H1 (cell line): ENCODE results near the gene DGKH. TPM values are rescaled to one million over a fixed set of nuclear protein-coding genes. Genes with fewer than 3 reads are reported as not detected.

ENCODE experiments used
- CTCF ChIA-PET: fragments of 300-600 bp; sonication (Branson Sonifier 250); formaldehyde crosslinking; loops from one replicate; lab custom pipeline; 2021; ENCODE audit not compliant: partially characterized antibody; lab: Charles Lee
- POLR2A ChIA-PET: fragments of 300-600 bp; sonication (Branson Sonifier 250); formaldehyde crosslinking; loops from one replicate; lab custom pipeline; 2021; ENCODE audit warnings: inconsistent platforms; ENCODE audit not compliant: partially characterized antibody; lab: Charles Lee
- DNase-seq, 2 experiments: peaks; one replicate each; pipeline versions ENCODE4 v3.0.0 to v3.0.0-alpha.2; 2010 to 2022; ENCODE audit warnings: low spot score in 2 of 2, low read depth in 1 of 2, mixed read lengths in 1 of 2
- FAIRE-seq: peaks from 2 replicates; lab custom pipeline; 2011; peaks lifted over from hg19 to GRCh38; lab: Jason Lieb, UNC
- H2AFZ ChIP-seq: 2 replicates; pipeline ENCODE4 v1.8.1; 2012; ENCODE audit warnings: low read length, inconsistent platforms
- H2AK5ac ChIP-seq: 2 replicates; pipeline ENCODE4 v1.6.1; 2013; ENCODE audit warnings: low read depth, low read length
- H2BK120ac ChIP-seq: replicated peaks from 2 replicates; pipeline ENCODE3; 2013; ENCODE audit warnings: low read depth, low read length, inconsistent platforms
- H2BK12ac ChIP-seq: 2 replicates; pipeline ENCODE4 v1.6.1; 2013; ENCODE audit warnings: low read depth, low read length
- H2BK15ac ChIP-seq: 2 replicates; pipeline ENCODE4 v1.6.1; 2013; ENCODE audit warnings: low read length
- H2BK20ac ChIP-seq: 2 replicates; pipeline ENCODE4 v1.6.1; 2013; ENCODE audit warnings: low read length
- H2BK5ac ChIP-seq: 2 replicates; pipeline ENCODE4 v1.6.1; 2013; ENCODE audit warnings: low read depth, low read length
- H3K14ac ChIP-seq: 2 replicates; pipeline ENCODE4 v1.6.1; 2013; ENCODE audit warnings: inconsistent platforms; ENCODE audit not compliant: insufficient read length
- H3K18ac ChIP-seq: 2 replicates; pipeline ENCODE4 v1.6.1; 2013; ENCODE audit warnings: low read length; ENCODE audit errors: extremely low read depth
- H3K23ac ChIP-seq: 2 replicates; pipeline ENCODE4 v1.6.1; 2013; ENCODE audit warnings: inconsistent platforms; ENCODE audit not compliant: insufficient read length
- H3K23me2 ChIP-seq: 2 replicates; pipeline ENCODE4 v1.6.1; 2013; ENCODE audit warnings: low read depth, low read length
- H3K27ac ChIP-seq: 2 replicates; pipeline ENCODE4 v1.6.1; 2011; ENCODE audit warnings: low read depth, low read length, inconsistent platforms
- H3K27me3 ChIP-seq, 4 experiments: replicated peaks in 1 of 4; 1 replicate in 1 of 4; 2 replicates in 3 of 4; pipeline versions ENCODE4 v1.6.1 to v1.8.1; 2011 to 2013; ENCODE audit warnings: low read length in 3 of 4, mild to moderate bottlenecking in 3 of 4, inconsistent platforms in 2 of 4, mixed read lengths in 2 of 4, moderate library complexity in 1 of 4; ENCODE audit not compliant: control insufficient read depth in 3 of 4, insufficient read depth in 3 of 4; ENCODE audit errors: extremely low read depth in 1 of 4
- H3K36me3 ChIP-seq, 4 experiments: 2 replicates each; pipeline versions ENCODE4 v1.6.1 to v1.8.1; 2011 to 2013; ENCODE audit warnings: mild to moderate bottlenecking in 4 of 4, low read length in 3 of 4, moderate library complexity in 2 of 4, control low read depth in 1 of 4, inconsistent platforms in 1 of 4; ENCODE audit not compliant: insufficient read depth in 4 of 4, control insufficient read depth in 2 of 4
- H3K4ac ChIP-seq: replicated peaks from 2 replicates; pipeline ENCODE3; 2013; ENCODE audit warnings: low read length, low read depth, mixed read lengths, inconsistent platforms; ENCODE audit not compliant: insufficient read length
- H3K4me1 ChIP-seq, 4 experiments: replicated peaks in 1 of 4; 1 replicate in 1 of 4; 2 replicates in 3 of 4; pipeline versions ENCODE4 v1.6.1 to v1.8.1; 2011 to 2013; ENCODE audit warnings: low read length in 3 of 4, inconsistent platforms in 2 of 4, mixed read lengths in 1 of 4; ENCODE audit not compliant: insufficient read depth in 4 of 4, control insufficient read depth in 3 of 4
- H3K4me2 ChIP-seq, 2 experiments: 2 replicates each; pipeline versions ENCODE4 v1.6.1 to v1.8.1; 2011 to 2013; ENCODE audit warnings: low read depth in 2 of 2, low read length in 2 of 2, control low read depth in 1 of 2, inconsistent platforms in 1 of 2, mild to moderate bottlenecking in 1 of 2; ENCODE audit not compliant: insufficient read depth in 1 of 2
- H3K4me3 ChIP-seq, 4 experiments: fragments of 200-600, 300-600 bp in 1 of 4; sonication (generic), shearing (Covaris generic), sonication (Bioruptor Twin) in 1 of 4; 2 replicates each; pipeline versions ENCODE4 v1.5.1 to v1.8.1; 2011 to 2016; ENCODE audit warnings: low read length in 4 of 4, low read depth in 3 of 4, control low read depth in 2 of 4, inconsistent platforms in 2 of 4, mild to moderate bottlenecking in 2 of 4, mixed read lengths in 1 of 4, moderate library complexity in 1 of 4; ENCODE audit not compliant: insufficient read depth in 2 of 4; ENCODE audit errors: extremely low read depth in 1 of 4
- H3K56ac ChIP-seq: replicated peaks from 2 replicates; pipeline ENCODE3; 2013; ENCODE audit warnings: low read depth, mild to moderate bottlenecking, mixed read lengths, low read length, inconsistent platforms; ENCODE audit not compliant: insufficient read length
- H3K79me1 ChIP-seq: 2 replicates; pipeline ENCODE4 v1.6.1; 2013; ENCODE audit warnings: low read depth, low read length, control low read depth
- H3K79me2 ChIP-seq, 2 experiments: 2 replicates each; pipeline versions ENCODE4 v1.6.1 to v1.8.1; 2012 to 2013; ENCODE audit warnings: low read length in 2 of 2, mild to moderate bottlenecking in 2 of 2, inconsistent platforms in 1 of 2; ENCODE audit not compliant: insufficient read depth in 2 of 2, control insufficient read depth in 1 of 2
- H3K9ac ChIP-seq, 4 experiments: replicated peaks in 1 of 4; 1 replicate in 1 of 4; 2 replicates in 3 of 4; pipeline versions ENCODE4 v1.6.1 to v1.8.1; 2011 to 2013; ENCODE audit warnings: low read depth in 3 of 4, low read length in 3 of 4, control low read depth in 2 of 4, mild to moderate bottlenecking in 2 of 4, moderate library complexity in 2 of 4, inconsistent platforms in 1 of 4; ENCODE audit errors: extremely low read depth in 1 of 4
- H3K9me3 ChIP-seq, 2 experiments: 2 replicates each; pipeline versions ENCODE4 v1.6.1 to v1.8.1; 2012 to 2013; ENCODE audit warnings: mild to moderate bottlenecking in 2 of 2, moderate library complexity in 2 of 2, control low read depth in 1 of 2, inconsistent platforms in 1 of 2, low read depth in 1 of 2, low read length in 1 of 2, mixed read lengths in 1 of 2; ENCODE audit not compliant: insufficient read depth in 2 of 2
- H4K20me1 ChIP-seq, 2 experiments: replicated peaks in 1 of 2; 2 replicates each; pipeline versions ENCODE3 to v1.8.1; 2011 to 2013; ENCODE audit warnings: inconsistent platforms in 2 of 2, low read length in 2 of 2, mild to moderate bottlenecking in 1 of 2; ENCODE audit not compliant: insufficient read depth in 2 of 2, control insufficient read depth in 1 of 2
- H4K5ac ChIP-seq: 2 replicates; pipeline ENCODE4 v1.6.1; 2013; ENCODE audit warnings: low read length, low read depth, mixed read lengths, inconsistent platforms; ENCODE audit not compliant: insufficient read length
- H4K8ac ChIP-seq: 2 replicates; pipeline ENCODE4 v1.8.0; 2013; ENCODE audit warnings: mild to moderate bottlenecking, moderate library complexity, low read length, inconsistent platforms; ENCODE audit not compliant: insufficient read depth; ENCODE audit errors: extremely low read depth
- H4K91ac ChIP-seq: replicated peaks from 2 replicates; pipeline ENCODE3; 2013; ENCODE audit warnings: low read length, mixed read lengths, inconsistent platforms; ENCODE audit not compliant: insufficient read length
- CBX8 ChIP-seq: fragments of 300-800, 300-1000 bp; sonication (generic); IDR thresholded peaks from 2 replicates; pipeline ENCODE4 v1.7.1; 2016; ENCODE audit warnings: low read depth, low read length, borderline replicate concordance
- CEBPB ChIP-seq: IDR thresholded peaks from 2 replicates; pipeline ENCODE4 v1.6.1; 2012; ENCODE audit warnings: low read depth, low read length
- EP300 ChIP-seq, 2 experiments: IDR thresholded peaks; 1 replicate in 1 of 2; 2 replicates in 1 of 2; pipeline ENCODE4 v1.6.1; 2011 to 2012; ENCODE audit warnings: low read depth in 2 of 2, low read length in 2 of 2, mild to moderate bottlenecking in 2 of 2, borderline replicate concordance in 1 of 2, inconsistent platforms in 1 of 2, moderate library complexity in 1 of 2
- GABPA ChIP-seq: IDR thresholded peaks from 2 replicates; pipeline ENCODE4 v1.6.1; 2011; ENCODE audit warnings: mild to moderate bottlenecking, low read length, moderate library complexity, borderline replicate concordance; ENCODE audit not compliant: insufficient read depth
- GTF2F1 ChIP-seq: IDR thresholded peaks from 2 replicates; pipeline ENCODE4 v1.6.1; 2012; ENCODE audit warnings: low read depth, low read length, improper control_type of control experiment, borderline replicate concordance
- HDAC2 ChIP-seq, 2 experiments: fragments of 300-600 bp in 1 of 2; sonication (generic) in 1 of 2; IDR thresholded peaks; 2 replicates each; pipeline ENCODE4 v1.6.1; 2011 to 2012; ENCODE audit warnings: low read depth in 2 of 2, low read length in 2 of 2, mild to moderate bottlenecking in 2 of 2, moderate library complexity in 2 of 2, borderline replicate concordance in 1 of 2, inconsistent platforms in 1 of 2
- KDM1A ChIP-seq: fragments of 200-600, 300-600 bp; sonication (generic); IDR thresholded peaks from 2 replicates; pipeline ENCODE4 v1.7.1; 2016; ENCODE audit warnings: mild to moderate bottlenecking, low read length, borderline replicate concordance
- RNF2 ChIP-seq: fragments of 200-900, 300-1000 bp; sonication (generic); IDR thresholded peaks from 2 replicates; pipeline ENCODE4 v1.7.1; 2016; ENCODE audit warnings: borderline replicate concordance, low read depth, mild to moderate bottlenecking, antibody characterized with exemption, low read length; ENCODE audit not compliant: poor library complexity, severe bottlenecking; ENCODE audit errors: missing control alignments
- SAP30 ChIP-seq: fragments of 300-600 bp; sonication (generic); IDR thresholded peaks from 2 replicates; pipeline ENCODE4 v1.7.1; 2012; ENCODE audit warnings: low read length, moderate library complexity, mild to moderate bottlenecking, inconsistent platforms; ENCODE audit not compliant: insufficient read depth, insufficient replicate concordance
- TCF12 ChIP-seq: IDR thresholded peaks from 2 replicates; pipeline ENCODE4 v1.6.1; 2011; ENCODE audit warnings: low read depth, mild to moderate bottlenecking, low read length
- ZNF274 ChIP-seq: IDR thresholded peaks from 2 replicates; pipeline ENCODE4 v1.7.0; 2012; ENCODE audit warnings: low read length, borderline replicate concordance; ENCODE audit errors: extremely low read depth
- WGBS, 2 experiments: shearing (Covaris generic) in 1 of 2; methylation state at CpG; one replicate each; pipeline versions ENCODE4 v1.1.6 to v1.1.7; 2013 to 2015; ENCODE audit warnings: low lambda C conversion rate in 2 of 2, mixed read lengths in 2 of 2, inconsistent platforms in 1 of 2, low coverage in 1 of 2, missing lambda C conversion rate in 1 of 2; ENCODE audit not compliant: insufficient replicate concordance in 2 of 2, insufficient coverage in 1 of 2, insufficient read length in 1 of 2; ENCODE audit errors: extremely low coverage in 1 of 2, missing lambda C conversion rate in 1 of 2; 5-methylcytosine and 5-hydroxymethylcytosine counted together
- polyA plus RNA-seq, 7 experiments: library from polyadenylated mRNA; depleted of rRNA in 3 of 7; stranded (reverse) in 5 of 7; unstranded in 2 of 7; fragments of >200 nt in 5 of 7; fragments of 200-250 nt in 2 of 7; gene quantifications; 1 replicate in 5 of 7; 2 replicates in 1 of 7; 4 replicates in 1 of 7; pipeline versions ENCODE4 v1.2.1 to v1.2.3, GENCODE V29; 2011 to 2013; ENCODE audit warnings: missing spikeins in 2 of 7, mixed read lengths in 2 of 7
- total RNA-seq: library from RNA; stranded (reverse); fragmentation: NEBNext Ultra II Directional; extraction: Animal tissue kit (Norgen Biotek cat#: 25700); gene quantifications from 2 replicates; pipeline ENCODE4 v1.2.1, GENCODE V29; 2021

DGKH gene
- total and polyA plus RNA-seq, 2 of the 8 experiments (the other 6 are each of a cell fraction or from before 2014, with no cell fraction given): 2.1 to 7.9 TPM

- Histone ChIP-seq H2BK5ac (no peak overlapping the region), H3K79me2 (no peaks in the 10 kb centered on the region), H4K8ac (no peak overlapping the region), H3K23ac (no peak overlapping the region), H3K4me1 (peaks cover 3 to 13% (median 10%) of the 10 kb centered on the region in 4 experiments; a peak in 4 of 7 replicates), H3K14ac (no peak overlapping the region), H3K4me2 (no peak overlapping the region), H2BK20ac (no peak overlapping the region), H2BK12ac (no peak overlapping the region), H4K5ac (no peak overlapping the region), H3K27ac (no peak overlapping the region), H2AFZ (no peak overlapping the region), H3K27me3 (no peaks in the 10 kb centered on the region), H3K4ac (no peak overlapping the region), H3K23me2 (no peaks in the 10 kb centered on the region; the same call in 1 of the 2 replicates), H3K4me3 (no peak overlapping the region), H2BK15ac (no peak overlapping the region), H4K91ac (no peak overlapping the region), H2BK120ac (no peak overlapping the region), H3K79me1 (no peaks in the 10 kb centered on the region), H3K9me3 (no peaks in the 10 kb centered on the region), H4K20me1 (no peaks in the 10 kb centered on the region), H3K18ac (no peak overlapping the region), H3K36me3 (peaks cover 0 to 3% (median 0%) of the 10 kb centered on the region in 4 experiments; a peak in 1 of 8 replicates), H3K9ac (no peak overlapping the region), H3K56ac (no peak overlapping the region), H2AK5ac (no peak overlapping the region)
- TF ChIP-seq GTF2F1: no peak
- TF ChIP-seq CBX8: no peak
- no peak for TF ChIP-seq ZNF274
- TF ChIP-seq HDAC2 (IDR thresholded peaks at IDR 0.05; ENCODE audit: borderline replicate concordance in 1 of 2, low read depth in 2 of 2, low read length in 2 of 2): no peak
- TF ChIP-seq GABPA: no peak
- TF ChIP-seq TCF12: no peak
- TF ChIP-seq EP300 (IDR thresholded peaks at IDR 0.05; ENCODE audit: borderline replicate concordance in 1 of 2, low read depth in 2 of 2, low read length in 2 of 2): no peak
- no peak for TF ChIP-seq CEBPB
- TF ChIP-seq RNF2: no peak
- no peak for TF ChIP-seq KDM1A
- no peak for TF ChIP-seq SAP30
- POLR2A ChIA-PET: no interaction called here
- no peak for FAIRE-seq
- CTCF ChIA-PET: interaction anchor here (1.1 kb wide), 1 partner anchor 108 kb away, joined by 3 read pairs; no protein-coding TSS in a partner anchor
- 46% methylated on average over 1 of the region's 1 CpG; no CpG with 5 or more reads in 1 of the 2 experiments for WGBS, 2 experiments
- no peak for DNase-seq
Measured at GRCh38 chr13:42219876-42220275, 171.4 kb downstream of the DGKH start.
